HG03025 (cell line): ENCODE measurements around the gene DSCAML1.

ENCODE experiments used
- ATAC-seq: cut with Tn5 transposase; IDR thresholded peaks from one replicate; pipeline ENCODE4 v1.9.1; 2021; ENCODE audit warnings: mild to moderate bottlenecking, moderate library complexity; ENCODE audit not compliant: unreplicated experiment, low FRiP score

DSCAML1 gene

DNA sequence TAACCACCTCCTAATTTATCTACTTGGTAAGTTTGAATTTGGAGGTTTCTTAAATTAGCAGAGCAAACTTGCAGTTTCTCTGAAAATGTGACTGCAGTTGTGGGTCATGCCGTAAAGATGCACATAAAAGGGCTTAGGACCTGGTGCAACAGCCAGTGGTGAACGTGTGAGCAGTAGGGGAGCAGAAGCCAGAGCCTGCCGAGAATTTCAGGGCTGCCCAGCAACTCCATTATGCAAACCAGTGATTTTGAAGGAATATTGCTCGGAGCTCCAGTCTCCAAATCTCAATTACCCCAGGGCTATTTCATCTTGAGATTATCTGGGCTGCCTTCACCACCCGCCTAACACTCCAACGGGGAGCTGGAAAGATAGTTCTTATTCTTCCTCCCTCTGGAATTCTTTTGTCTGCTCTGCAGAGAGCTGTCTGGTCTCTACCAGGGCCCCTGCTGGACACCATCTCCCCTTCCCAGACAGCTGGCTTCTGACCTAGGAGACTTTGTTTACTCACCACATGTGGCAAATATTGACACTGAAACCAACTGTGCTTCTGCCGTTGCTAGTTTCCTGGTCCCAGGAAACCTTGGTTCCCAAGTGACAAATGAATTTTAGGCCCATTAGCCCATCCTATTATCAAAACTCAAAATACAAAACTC, 93.9 kb downstream of the DSCAML1 start:
- no peak for ATAC-seq

DNA sequence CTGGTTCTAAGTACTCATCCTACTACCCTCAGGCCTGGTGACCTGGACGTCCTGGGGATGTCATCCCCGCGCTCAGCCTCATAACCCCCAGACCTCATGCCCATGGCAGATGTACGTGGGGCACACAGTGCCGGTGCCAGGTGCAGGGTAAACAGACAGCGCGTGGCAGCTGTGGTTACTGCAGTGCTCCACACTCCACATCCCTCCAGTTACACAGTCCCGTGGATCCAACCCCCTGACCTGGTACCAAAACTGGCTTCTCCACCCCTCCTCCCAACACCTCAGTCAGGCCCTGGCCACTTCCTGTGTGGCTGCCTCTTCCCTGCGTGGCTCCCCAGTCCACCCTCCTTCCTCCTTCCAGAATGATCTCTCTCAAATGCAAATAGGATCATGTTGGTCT, 95.2 kb downstream of the DSCAML1 start:
- no peak for ATAC-seq

DNA sequence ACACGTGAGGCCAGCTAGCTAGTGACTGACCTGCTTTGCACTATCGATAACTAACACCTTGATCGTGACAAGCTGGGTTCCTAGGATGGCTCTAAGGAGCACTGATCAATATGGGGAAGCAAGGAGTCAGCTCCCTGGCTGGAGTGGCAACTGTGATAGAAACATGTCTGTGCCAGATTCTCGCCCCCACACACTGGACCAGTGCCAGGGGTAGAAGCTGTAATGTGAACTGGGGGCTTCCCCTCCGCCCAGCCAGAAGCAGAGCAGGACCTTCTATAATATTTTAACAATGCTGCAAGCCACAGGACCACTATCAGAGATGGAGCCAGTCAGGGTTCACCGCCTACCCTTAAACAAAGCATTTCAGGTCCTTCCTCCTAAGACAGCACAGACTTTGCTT, 96.5 kb downstream of the DSCAML1 start:
- no peak for ATAC-seq

DNA sequence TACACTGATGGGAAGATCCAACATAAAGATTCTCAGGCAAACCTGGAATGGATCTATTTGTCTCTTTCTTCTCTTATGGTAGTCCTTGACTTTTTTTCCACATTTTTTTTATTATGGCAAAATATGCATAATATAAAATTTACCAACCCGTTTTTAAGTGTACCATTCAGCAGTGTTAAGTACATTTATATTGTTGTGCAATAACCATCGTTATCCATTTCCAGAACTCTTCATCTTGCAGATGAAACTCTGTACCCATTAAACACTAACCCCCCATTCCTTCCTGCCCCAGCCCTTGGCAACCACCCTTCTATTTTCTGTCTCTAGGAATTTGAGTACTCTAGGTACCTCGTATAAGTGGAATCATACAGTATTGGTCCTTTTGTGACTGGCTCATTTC, 99.7 kb downstream of the DSCAML1 start:
- ATAC-seq: no peak

DNA sequence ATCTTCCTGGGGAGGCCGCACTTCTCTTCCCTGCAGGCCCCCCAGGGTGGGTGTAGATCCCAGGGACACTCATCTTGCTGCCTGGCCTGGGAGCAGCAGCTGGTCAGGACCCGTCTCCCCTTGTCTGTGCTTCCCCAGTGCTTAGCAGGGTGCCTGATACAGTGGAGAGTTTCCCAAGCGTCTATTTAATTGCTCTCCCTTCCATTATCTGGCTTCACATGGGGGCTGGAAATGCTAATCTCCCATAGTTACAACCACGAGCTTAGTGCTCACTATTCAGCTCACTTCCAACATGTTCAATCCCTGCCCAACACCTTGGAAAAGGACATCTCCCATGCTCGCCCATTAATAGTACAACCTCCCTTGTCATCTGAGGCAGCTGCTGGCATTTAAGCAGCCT, 100.5 kb downstream of the DSCAML1 start:
- no peak for ATAC-seq

DNA sequence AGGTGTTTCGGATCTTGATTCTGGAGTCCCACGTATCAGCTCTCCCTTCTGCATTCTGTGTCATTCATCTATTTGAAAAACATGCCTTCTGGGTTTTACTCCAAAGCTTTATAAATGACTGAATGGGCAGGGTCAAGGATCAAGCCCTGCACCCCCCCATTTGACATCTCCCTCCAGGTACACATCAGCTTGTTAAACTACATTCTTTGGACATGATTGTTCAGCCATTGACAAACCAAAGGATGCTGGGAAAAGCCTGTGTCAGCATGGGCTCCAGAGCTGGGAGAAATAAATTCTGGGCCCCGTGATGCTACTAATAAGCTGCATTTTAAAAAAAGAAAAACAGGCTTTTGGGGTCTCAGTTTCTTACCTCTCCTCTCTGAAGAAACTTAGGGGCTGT, 103.7 kb downstream of the DSCAML1 start:
- no peak for ATAC-seq

DNA sequence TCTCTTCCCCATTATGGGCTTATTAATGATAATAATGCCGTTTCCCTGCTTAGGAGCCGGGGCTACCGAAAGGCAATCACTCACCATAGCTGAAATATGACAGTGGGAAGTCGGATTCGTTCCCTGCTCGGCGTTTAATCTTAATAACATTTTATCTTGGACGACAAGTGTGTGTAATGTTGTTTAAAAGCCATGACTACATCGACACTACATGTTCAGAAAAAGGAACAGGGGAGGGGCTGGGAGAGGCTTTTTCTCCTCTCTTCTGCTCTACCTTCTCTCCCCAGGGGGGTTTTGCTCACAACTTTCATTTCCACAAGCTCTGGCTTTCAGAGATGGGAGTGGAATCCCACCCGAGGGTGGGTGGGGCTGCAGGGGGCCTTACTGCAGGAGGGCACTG, 105.5 kb downstream of the DSCAML1 start:
- ATAC-seq: no peak

DNA sequence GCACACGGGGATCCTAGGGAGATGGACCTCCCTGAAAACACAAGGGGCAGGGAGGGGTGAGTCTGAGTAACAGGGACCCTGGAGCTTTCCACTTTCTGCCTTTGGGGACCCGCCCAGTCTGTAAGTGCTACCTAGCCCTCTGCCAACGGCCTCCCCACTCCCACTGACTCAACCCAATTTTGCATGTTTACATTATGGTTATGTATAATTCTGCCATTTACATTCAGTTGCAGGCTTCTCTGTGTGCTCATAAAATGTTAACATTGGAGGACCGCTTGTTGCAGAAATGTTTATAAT, 105.8 kb downstream of the DSCAML1 start:
- no peak for ATAC-seq

DNA sequence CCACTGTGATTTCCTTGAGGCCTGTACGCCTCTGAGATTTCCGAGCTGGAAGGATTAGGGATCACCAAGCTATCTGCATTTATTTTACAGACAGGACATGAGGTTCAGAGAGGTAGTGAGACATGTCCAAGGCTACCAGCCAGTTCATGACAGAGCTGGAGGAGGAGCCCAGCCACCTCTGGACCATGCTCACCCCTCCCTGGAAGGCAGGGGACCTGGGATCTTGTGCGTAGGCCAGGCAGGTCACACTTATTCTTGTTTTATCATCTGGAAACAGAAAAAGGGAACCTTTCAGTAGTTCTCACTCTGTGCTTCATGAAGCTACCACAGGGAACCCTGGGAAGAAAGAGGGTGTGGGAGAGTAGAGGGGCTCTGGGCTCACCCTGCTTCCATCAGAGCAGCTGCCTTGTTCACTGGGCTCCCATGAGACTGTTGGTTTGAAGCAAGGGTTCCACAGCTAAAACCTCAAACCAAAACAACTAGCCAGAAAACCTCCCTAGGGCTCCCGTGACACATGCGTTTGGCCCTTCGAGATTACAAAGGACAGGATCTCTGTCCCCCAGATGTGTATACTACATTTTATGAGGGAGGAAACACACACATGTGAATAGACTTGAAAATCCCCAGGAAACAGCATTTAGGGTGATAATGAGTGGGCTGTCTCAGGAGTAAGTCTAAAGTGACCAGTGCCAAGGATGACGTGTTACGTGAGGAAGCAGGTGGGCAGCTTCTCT, 106.4 kb downstream of the DSCAML1 start:
- ATAC-seq: no peak

DNA sequence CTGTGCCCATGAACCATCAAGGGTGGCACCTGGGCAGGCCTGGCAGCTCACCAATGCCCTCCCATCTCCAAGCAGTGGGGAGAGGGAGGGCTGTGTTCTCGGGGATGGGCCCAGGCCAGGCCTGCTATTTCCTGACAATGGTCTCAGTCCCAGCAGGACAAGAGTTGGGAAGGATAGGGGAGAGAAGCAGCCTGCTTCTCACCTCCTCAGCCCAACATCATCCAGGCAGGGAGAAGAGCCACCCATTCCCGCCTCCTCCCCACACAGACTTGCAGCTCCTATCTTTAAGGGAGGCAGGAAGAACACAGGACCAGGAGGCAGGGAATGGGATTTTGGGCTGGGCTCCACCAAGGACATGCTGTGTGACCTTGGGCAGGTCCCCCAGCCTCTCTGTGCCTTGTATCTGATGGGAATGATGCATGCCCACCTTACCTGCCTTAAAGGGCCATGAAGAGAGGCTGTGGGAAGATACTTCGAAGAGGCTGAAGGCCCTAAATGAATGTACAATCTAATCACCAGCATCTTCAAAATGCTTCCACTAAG, 108.7 kb downstream of the DSCAML1 start:
- ATAC-seq: no peak

DNA sequence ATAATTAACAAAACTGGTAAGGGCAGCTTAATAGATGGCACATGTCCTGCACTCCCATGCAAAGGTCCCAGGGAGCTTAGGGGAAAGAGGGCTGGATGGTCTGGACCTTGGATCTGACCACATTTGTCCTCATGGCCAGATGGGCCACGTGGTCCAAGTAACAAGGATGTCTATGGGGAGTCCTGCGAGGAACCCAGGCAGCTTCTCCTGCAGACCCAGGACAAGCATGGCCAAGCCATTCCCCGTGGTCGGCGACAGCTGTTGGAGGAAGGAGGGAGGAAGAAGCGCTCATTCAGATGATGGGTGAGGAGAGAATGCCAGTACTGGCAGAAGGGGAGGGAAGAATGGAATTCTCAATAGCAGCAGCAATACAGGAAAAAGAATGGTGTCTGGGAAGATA, 109.2 kb downstream of the DSCAML1 start:
- no peak for ATAC-seq

DNA sequence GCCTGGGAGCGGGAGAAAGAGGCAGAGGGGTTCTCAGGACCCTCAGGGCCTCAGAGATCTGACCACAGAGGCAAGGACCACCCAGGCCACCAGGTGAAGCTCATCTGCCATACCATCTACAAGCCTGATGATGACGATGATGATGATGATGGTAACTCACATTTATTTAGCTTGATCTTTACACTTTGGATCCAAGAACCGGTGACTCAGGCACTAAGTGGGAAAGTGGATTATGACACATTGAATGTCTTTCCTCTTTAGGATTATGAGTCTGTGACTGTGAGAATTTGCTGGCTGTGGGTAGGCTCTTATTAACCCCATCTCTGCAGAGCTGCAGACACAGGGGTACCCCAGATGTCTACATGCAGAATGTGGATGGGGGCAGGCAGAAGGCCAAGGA, 110.3 kb downstream of the DSCAML1 start:
- ATAC-seq: no peak

DNA sequence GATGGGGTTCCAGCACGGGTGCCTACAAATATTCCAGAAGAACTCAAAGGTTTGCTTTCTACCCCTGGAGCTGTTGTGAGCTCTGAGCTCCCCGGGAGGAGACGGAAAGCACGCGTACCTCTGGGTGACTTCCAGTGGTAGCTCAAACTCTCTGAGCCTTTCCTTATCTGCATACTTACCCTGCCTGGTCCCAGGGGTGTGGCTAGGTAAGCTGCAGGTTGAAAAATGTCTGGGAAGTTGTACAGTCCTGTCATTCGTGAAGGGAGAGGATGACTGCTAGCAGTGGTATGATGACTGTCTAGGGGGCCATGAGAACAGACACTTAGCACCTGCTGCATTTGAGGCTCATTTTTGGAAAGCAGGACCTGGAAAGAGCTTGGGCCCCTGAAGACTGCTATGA, 111.5 kb downstream of the DSCAML1 start:
- ATAC-seq: no peak

DNA sequence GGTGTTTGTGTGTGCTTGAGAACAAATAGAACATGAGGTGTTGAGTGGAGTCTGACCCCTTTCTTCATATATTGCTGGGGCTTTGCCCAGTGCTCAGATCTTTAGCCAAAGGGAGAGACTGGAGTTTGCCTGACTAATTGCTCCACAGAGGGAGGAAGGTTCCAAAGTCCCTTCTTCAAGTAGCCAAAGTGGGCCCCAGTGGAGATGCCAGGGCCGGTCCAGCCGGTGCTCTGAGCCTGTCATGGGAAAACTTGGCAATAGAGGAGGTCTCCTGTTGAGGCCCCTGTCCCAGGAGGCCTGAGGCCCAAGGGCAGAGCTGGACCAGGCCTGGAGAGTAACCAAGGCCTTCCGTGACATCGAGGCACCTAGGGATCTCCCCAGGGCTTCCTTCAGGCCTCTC, 112.3 kb downstream of the DSCAML1 start:
- no peak for ATAC-seq

DNA sequence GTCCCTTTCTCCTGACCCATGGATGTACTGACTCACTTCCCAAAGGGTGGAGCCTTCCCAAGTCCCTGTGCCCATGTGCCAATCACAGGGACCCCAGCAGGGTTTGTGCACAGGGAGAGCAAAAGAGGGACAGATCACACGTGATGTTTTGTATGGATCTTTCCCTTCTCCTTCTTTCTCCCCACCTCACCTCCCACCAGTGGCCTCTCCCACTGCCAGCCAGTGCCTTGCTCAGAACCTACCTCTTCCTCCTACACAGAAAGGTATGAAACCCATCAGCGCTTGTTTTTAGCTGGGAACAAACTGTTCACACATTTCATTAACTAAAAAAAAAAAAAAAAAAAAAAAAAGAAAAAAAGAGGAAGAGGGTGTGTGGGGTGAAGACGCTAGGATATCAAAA, 112.9 kb downstream of the DSCAML1 start:
- ATAC-seq: no peak

DNA sequence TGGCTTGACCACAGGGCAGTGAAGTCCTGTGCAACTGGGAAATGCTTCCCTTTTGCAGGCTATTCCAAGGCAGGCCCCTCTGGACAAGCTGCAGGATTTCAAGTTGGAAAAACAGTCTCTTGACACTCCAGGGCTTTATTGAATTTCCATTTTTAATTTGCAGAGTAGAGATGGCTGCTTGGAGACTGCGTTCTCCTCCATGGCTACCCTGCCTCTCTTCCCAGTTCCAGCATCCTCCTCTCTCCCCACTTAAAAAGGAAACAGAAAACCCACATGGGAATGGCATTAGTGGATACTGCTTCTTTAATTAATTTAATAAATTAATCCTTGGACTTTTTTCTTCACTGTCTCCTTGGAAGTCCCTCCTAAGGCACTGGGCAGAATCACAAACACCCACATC, 115.6 kb downstream of the DSCAML1 start:
- ATAC-seq: no peak

DNA sequence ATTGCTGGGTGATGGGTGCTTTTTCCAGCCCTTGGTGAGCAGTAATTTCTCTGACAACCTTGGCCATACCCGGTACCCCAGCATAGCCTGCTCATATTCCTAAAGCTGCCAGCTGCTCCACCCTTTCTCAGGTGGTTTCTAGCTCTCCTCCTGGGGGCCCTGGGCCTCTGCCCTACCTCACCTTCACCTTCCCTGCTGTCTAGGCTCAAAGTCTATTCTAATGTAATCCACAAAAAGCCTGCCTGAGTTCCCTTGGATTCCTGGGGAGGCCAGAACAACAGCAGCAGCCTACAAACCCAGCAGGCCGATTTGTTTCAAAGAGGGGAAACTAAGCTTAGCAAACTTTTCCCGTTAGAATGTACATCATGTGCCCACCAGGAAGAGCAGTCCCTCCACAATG, 117.6 kb downstream of the DSCAML1 start:
- no peak for ATAC-seq

DNA sequence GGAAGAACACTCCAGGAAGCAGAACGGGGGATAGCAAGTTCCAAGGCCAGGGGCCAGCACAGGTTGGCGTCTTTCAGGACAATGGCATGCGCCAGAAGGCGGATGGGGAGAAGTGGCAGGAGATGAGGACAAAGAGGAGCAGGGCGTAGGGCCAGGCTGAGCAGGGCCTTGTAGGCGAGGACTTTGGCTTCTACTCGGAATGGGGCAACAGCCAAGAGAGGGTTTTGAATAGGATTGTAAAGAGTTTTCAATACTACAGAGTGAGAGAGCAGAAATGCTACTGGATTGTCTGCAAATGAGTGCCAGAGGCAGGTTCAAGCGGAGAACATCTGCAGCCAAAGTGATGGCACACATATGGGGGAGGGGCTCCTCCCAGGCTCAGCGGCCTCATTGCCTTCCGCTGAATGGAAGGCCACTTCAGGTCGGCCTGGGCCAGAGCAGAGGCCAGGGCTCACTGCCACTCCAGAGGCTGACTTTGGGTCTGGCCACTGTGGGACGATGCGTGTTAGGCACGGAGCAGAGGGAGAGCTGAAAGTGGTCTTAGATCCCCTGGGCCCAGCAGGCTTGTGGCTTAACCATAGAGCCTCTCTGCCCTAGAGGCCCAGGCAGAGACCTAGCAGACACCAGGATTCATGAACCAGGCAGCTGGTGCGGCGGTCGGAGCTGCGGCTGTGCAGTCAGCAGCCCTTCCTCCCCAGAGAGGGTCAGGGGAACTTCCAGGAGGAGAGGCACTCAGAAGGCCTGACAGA, 118.2 kb downstream of the DSCAML1 start:
- no peak for ATAC-seq

DNA sequence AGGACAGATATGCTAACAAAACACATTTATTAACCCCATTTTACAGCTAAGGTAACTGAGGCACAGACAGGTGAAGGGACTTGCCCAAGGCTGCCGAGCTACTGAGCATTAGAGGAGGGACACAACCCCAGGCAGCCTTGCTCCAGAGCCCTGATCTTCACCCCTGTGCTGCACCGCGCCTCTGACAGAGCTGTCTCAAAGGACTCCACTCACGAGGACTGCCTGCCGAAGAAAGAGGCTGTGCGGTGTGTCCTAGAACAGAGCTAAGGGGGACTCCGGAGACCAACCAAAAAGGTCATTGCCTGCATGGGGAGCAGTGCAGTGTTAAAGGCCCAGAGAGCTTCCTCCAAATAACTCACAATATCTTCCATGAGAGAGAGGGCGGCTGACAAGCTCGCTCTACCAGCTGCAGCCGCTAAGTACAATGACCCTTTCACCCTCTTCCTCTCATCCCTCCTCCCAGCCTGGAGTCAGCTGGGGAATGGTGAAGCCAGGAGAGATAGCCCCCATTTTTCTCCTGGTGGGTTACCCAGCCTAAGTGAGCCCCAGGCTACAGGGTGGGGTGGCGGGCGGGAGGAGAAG, 119.2 kb downstream of the DSCAML1 start:
- no peak for ATAC-seq

DNA sequence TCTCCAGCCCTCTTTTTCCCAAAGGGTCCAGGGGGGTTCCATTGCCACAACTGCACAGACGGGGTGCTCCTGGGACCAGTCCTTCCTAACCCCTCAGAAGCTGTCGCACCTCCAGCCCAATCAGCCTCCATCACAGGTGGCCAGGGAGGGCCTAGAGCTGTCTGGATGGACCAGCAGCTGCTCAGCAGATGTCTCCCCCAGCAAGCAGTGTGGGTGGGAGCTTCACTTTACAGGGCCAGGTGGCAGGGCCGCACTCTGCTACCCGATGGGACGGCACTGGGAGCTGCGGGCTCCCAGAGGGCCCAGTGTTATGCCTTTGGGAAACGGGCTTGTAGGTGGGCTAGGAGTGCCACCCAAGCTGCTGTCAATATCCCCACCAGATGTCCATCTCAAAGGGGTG, 120.5 kb downstream of the DSCAML1 start:
- no peak for ATAC-seq

DNA sequence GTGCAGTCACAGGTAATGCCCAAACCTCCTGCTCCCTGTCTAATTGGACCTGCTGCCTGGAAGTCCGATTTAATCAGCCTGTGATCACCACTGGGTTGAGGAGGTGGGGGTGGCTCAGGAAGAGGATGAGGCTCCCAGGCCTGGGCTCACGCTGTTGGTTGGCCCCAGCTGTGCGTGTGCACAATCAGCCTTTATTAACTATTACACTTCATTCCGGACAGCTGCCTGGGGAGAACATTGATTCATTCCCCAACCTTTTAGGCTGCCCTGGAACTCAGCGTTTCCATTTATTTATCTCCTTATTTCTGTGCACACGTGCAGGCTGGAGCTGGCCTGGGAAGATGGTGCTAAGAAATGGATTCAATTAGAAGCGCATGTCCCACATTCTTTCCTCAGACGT, 123.4 kb downstream of the DSCAML1 start:
- no peak for ATAC-seq
